Activated naive CD8-positive, alpha-beta T cell treated with anti-CD3 and anti-CD28 coated beads, Interleukin-2, amount 50 U/mL, for 24 hours (primary cell): ENCODE measurements around the gene PALD1.

Source experiments
- ATAC-seq: fragments of 150-1000 bp; cut with Tn5 transposase; one replicate; pipeline ENCODE4 v1.10.0; 2021
- DNase-seq: peaks from one replicate; pipeline ENCODE4 v3.0.0; 2021
- H3K27ac Mint-ChIP-seq: one replicate; pipeline ENCODE4 v1.8.0; 2021; ENCODE audit warnings: mild to moderate bottlenecking, mixed read lengths
- H3K27me3 Mint-ChIP-seq: one replicate; pipeline ENCODE4 v1.8.0; 2021; ENCODE audit warnings: mixed read lengths
- H3K36me3 Mint-ChIP-seq: one replicate; pipeline ENCODE4 v1.8.0; 2021; ENCODE audit warnings: low read depth, mixed read lengths
- H3K4me1 Mint-ChIP-seq: one replicate; pipeline ENCODE4 v1.8.0; 2021; ENCODE audit warnings: mixed read lengths
- H3K4me3 Mint-ChIP-seq: one replicate; pipeline ENCODE4 v1.8.0; 2021; ENCODE audit warnings: mild to moderate bottlenecking, moderate library complexity, mixed read lengths
- H3K9me3 Mint-ChIP-seq: one replicate; pipeline ENCODE4 v1.8.0; 2021; ENCODE audit warnings: mixed read lengths

Gene PALD1

GRCh38 chr10:70444744-70445143 is 33.8 kb upstream of the PALD1 start:
- Mint-ChIP-seq H3K9me3 (no peaks in the 10 kb centered on the region), H3K4me3 (no peak overlapping the region), H3K4me1 (peaks cover 12% of the 10 kb centered on the region), H3K36me3 (no peaks in the 10 kb centered on the region), H3K27ac (no peak overlapping the region), H3K27me3 (peaks cover 33% of the 10 kb centered on the region)
- ATAC-seq (no peak), DNase-seq (no peak)

GRCh38 chr10:70445718-70446657 is 32.6 kb upstream of the PALD1 start:
- peaks cover 5% of the 10 kb centered on the region for H3K4me1 Mint-ChIP-seq
- no peak for DNase-seq
- no peak for ATAC-seq
- H3K36me3 Mint-ChIP-seq, result no peaks in the 10 kb centered on the region
- peaks cover 24% of the 10 kb centered on the region for H3K27me3 Mint-ChIP-seq
- no peaks in the 10 kb centered on the region for H3K9me3 Mint-ChIP-seq
- no peak overlapping the region for H3K4me3 Mint-ChIP-seq
- H3K27ac Mint-ChIP-seq, result no peak overlapping the region

GRCh38 chr10:70448236-70448635 is 30.3 kb upstream of the PALD1 start:
- Mint-ChIP-seq H3K4me1 (no peaks in the 10 kb centered on the region), H3K27ac (no peak overlapping the region), H3K36me3 (no peaks in the 10 kb centered on the region)

GRCh38 chr10:70455213-70455630 is 23.3 kb upstream of the PALD1 start:
- DNase-seq (no peak), ATAC-seq (no peak)
- Mint-ChIP-seq H3K36me3 (no peaks in the 10 kb centered on the region), H3K9me3 (no peaks in the 10 kb centered on the region), H3K4me3 (no peak overlapping the region), H3K27ac (no peak overlapping the region), H3K27me3 (peaks cover 41% of the 10 kb centered on the region), H3K4me1 (peaks cover 7% of the 10 kb centered on the region)

More at GRCh38 chr10:70448236-70448635, 30.3 kb upstream of the PALD1 start:
- peaks cover 8% of the 10 kb centered on the region for H3K27me3 Mint-ChIP-seq
- H3K9me3 Mint-ChIP-seq, result no peaks in the 10 kb centered on the region
- ATAC-seq, result no peak
- no peak overlapping the region for H3K4me3 Mint-ChIP-seq
- DNase-seq, result no peak

- peaks cover 7% of the 10 kb centered on the region for H3K4me1 Mint-ChIP-seq
- peaks cover 45% of the 10 kb centered on the region for H3K27me3 Mint-ChIP-seq
- no peaks in the 10 kb centered on the region for H3K36me3 Mint-ChIP-seq
- DNase-seq (no peak), ATAC-seq (no peak)
- no peak overlapping the region for H3K27ac Mint-ChIP-seq
- H3K4me3 Mint-ChIP-seq, result no peak overlapping the region
- no peaks in the 10 kb centered on the region for H3K9me3 Mint-ChIP-seq
These were observed 22.4 kb upstream of the PALD1 start for GRCh38 chr10:70456164-70456563.

GRCh38 chr10:70457759-70458305 is 20.7 kb upstream of the PALD1 start:
- no peak for DNase-seq
- Mint-ChIP-seq H3K9me3 (no peaks in the 10 kb centered on the region), H3K4me3 (no peak overlapping the region), H3K27me3 (peaks cover 47% of the 10 kb centered on the region), H3K27ac (no peak overlapping the region), H3K4me1 (peaks cover 7% of the 10 kb centered on the region), H3K36me3 (no peaks in the 10 kb centered on the region)
- no peak for ATAC-seq

- ATAC-seq (peak; percentile 73), DNase-seq (peak; percentile 69)
- Mint-ChIP-seq H3K27me3 (peaks cover 47% of the 10 kb centered on the region), H3K36me3 (no peaks in the 10 kb centered on the region), H3K9me3 (no peaks in the 10 kb centered on the region), H3K27ac (no peak overlapping the region), H3K4me3 (no peak overlapping the region), H3K4me1 (peaks cover 7% of the 10 kb centered on the region)
These were observed 20.1 kb upstream of the PALD1 start for GRCh38 chr10:70458329-70459060.

- Mint-ChIP-seq H3K27ac (no peak overlapping the region), H3K9me3 (no peaks in the 10 kb centered on the region), H3K4me1 (peaks cover 7% of the 10 kb centered on the region), H3K27me3 (peaks cover 47% of the 10 kb centered on the region), H3K4me3 (no peak overlapping the region), H3K36me3 (no peaks in the 10 kb centered on the region)
- ATAC-seq (no peak), DNase-seq (no peak)
These were observed 19.4 kb upstream of the PALD1 start for GRCh38 chr10:70459061-70459773.

- DNase-seq, result no peak
- ATAC-seq, result no peak
- Mint-ChIP-seq H3K36me3 (no peaks in the 10 kb centered on the region), H3K27ac (no peak overlapping the region), H3K9me3 (no peaks in the 10 kb centered on the region), H3K27me3 (peaks cover 47% of the 10 kb centered on the region), H3K4me3 (no peak overlapping the region), H3K4me1 (peaks cover 7% of the 10 kb centered on the region)
These were observed 18.6 kb upstream of the PALD1 start for GRCh38 chr10:70459774-70460490.

- H3K9me3 Mint-ChIP-seq, result no peaks in the 10 kb centered on the region
- peaks cover 33% of the 10 kb centered on the region for H3K27me3 Mint-ChIP-seq
- no peak overlapping the region for H3K4me3 Mint-ChIP-seq
- no peak overlapping the region for H3K27ac Mint-ChIP-seq
- peaks cover 7% of the 10 kb centered on the region for H3K4me1 Mint-ChIP-seq
- ATAC-seq (peak; percentile 56), DNase-seq (peak; percentile 58)
- H3K36me3 Mint-ChIP-seq, result no peaks in the 10 kb centered on the region
These were observed 16.9 kb upstream of the PALD1 start for GRCh38 chr10:70461397-70462348.

- Mint-ChIP-seq H3K4me3 (no peak overlapping the region), H3K36me3 (no peaks in the 10 kb centered on the region), H3K27me3 (peaks cover 25% of the 10 kb centered on the region), H3K9me3 (no peaks in the 10 kb centered on the region), H3K27ac (no peak overlapping the region), H3K4me1 (peaks cover 7% of the 10 kb centered on the region)
- no peak for ATAC-seq
- no peak for DNase-seq
These were observed 16.1 kb upstream of the PALD1 start for GRCh38 chr10:70462349-70462984.

- Mint-ChIP-seq H3K4me3 (no peak overlapping the region), H3K4me1 (no peaks in the 10 kb centered on the region), H3K27me3 (peaks cover 7% of the 10 kb centered on the region)
These were observed 13.3 kb upstream of the PALD1 start for GRCh38 chr10:70465278-70465677.

GRCh38 chr10:70465832-70466231 is 12.7 kb upstream of the PALD1 start:
- Mint-ChIP-seq H3K4me1 (no peaks in the 10 kb centered on the region), H3K4me3 (no peak overlapping the region), H3K36me3 (no peaks in the 10 kb centered on the region), H3K27ac (no peak overlapping the region), H3K27me3 (peaks cover 4% of the 10 kb centered on the region), H3K9me3 (no peaks in the 10 kb centered on the region)
- no peak for ATAC-seq
- no peak for DNase-seq

More at GRCh38 chr10:70465278-70465677, 13.3 kb upstream of the PALD1 start:
- H3K9me3 Mint-ChIP-seq, result no peaks in the 10 kb centered on the region
- DNase-seq (no peak), ATAC-seq (no peak)
- H3K27ac Mint-ChIP-seq, result no peak overlapping the region
- H3K36me3 Mint-ChIP-seq, result no peaks in the 10 kb centered on the region
